Measurements from ENCODE around the gene LRRC4C.

- TF ChIP-seq CTCF (IDR thresholded peaks at IDR 0.05; ENCODE audit: borderline replicate concordance, extremely low read depth, low read length, poor library complexity, severe bottlenecking) (no peak), EZH2 (IDR thresholded peaks at IDR 0.05; ENCODE audit: borderline replicate concordance, low read depth, low read length, severe bottlenecking) (no peak)
Observed at GRCh38 chr11:41404109-41404508, 55.3 kb downstream of the LRRC4C start.
